Fibroblast of lung (primary cell): ENCODE measurements around the gene APOD. TPM values are rescaled to one million over a fixed set of nuclear protein-coding genes. Genes with fewer than 3 reads are reported as not detected.
"Not testable (repeated sequence)": the region's sequence is repeated elsewhere in the genome, so short reads cannot be mapped to it uniquely, and the experiment has no call there.

Source experiments
- DNase-seq, 2 donors: peaks; one replicate each; pipeline versions ENCODE4 v3.0.0 to v3.0.0-alpha.2; 2010; ENCODE audit warnings: low read depth in 2 of 2
- H2AFZ ChIP-seq: 2 replicates; pipeline ENCODE4 v1.5.1; 2012; ENCODE audit warnings: low read length, control low read depth, inconsistent platforms
- H3K27ac ChIP-seq: 2 replicates; pipeline ENCODE4 v1.5.1; 2011; ENCODE audit warnings: low read length, control low read depth; ENCODE audit not compliant: insufficient read depth
- H3K27me3 ChIP-seq: 2 replicates; pipeline ENCODE4 v1.5.1; 2011; ENCODE audit warnings: mild to moderate bottlenecking, low read length; ENCODE audit not compliant: control insufficient read depth, insufficient read depth
- H3K36me3 ChIP-seq: 2 replicates; pipeline ENCODE4 v1.5.1; 2011; ENCODE audit warnings: low read length; ENCODE audit not compliant: control insufficient read depth, insufficient read depth
- H3K4me1 ChIP-seq: 2 replicates; pipeline ENCODE4 v1.5.1; 2011; ENCODE audit warnings: low read length; ENCODE audit not compliant: control insufficient read depth, insufficient read depth; ENCODE audit errors: extremely low read depth
- H3K4me2 ChIP-seq: 2 replicates; pipeline ENCODE4 v1.5.1; 2011; ENCODE audit warnings: low read length, control low read depth; ENCODE audit not compliant: insufficient read depth; ENCODE audit errors: extremely low read depth
- H3K4me3 ChIP-seq, 4 experiments: fragments of 200-600 bp in 1 of 4; sonication (generic) in 1 of 4; replicated peaks in 1 of 4; 2 replicates each; pipeline ENCODE4 v1.5.1; 2011 to 2016; ENCODE audit warnings: low read length in 4 of 4, low read depth in 3 of 4, mild to moderate bottlenecking in 3 of 4, control low read depth in 2 of 4, inconsistent platforms in 1 of 4, mixed read lengths in 1 of 4; ENCODE audit not compliant: insufficient read depth in 1 of 4; ENCODE audit errors: control extremely low read depth in 1 of 4
- H3K79me2 ChIP-seq: 2 replicates; pipeline ENCODE4 v1.5.1; 2012; ENCODE audit warnings: mild to moderate bottlenecking, low read length, inconsistent platforms; ENCODE audit not compliant: control insufficient read depth, insufficient read depth
- H3K9ac ChIP-seq: 2 replicates; pipeline ENCODE4 v1.5.1; 2011; ENCODE audit warnings: mild to moderate bottlenecking, low read length, control low read depth; ENCODE audit not compliant: insufficient read depth
- H3K9me3 ChIP-seq: 2 replicates; pipeline ENCODE4 v1.5.1; 2012; ENCODE audit warnings: low read depth, low read length; ENCODE audit not compliant: control insufficient read depth, insufficient read depth
- H4K20me1 ChIP-seq: 2 replicates; pipeline ENCODE4 v1.5.1; 2011; ENCODE audit warnings: low read length; ENCODE audit not compliant: control insufficient read depth, insufficient read depth; ENCODE audit errors: extremely low read depth
- polyA plus RNA-seq, 2 donors: library from polyadenylated mRNA; depleted of rRNA in 1 of 2; stranded (reverse) in 1 of 2; unstranded in 1 of 2; fragments of >200 nt; gene quantifications; 2 replicates each; pipeline ENCODE4 v1.2.1, GENCODE V29; 2011 to 2012; ENCODE audit warnings: missing spikeins in 1 of 2
- total RNA-seq: library from RNA; depleted of rRNA; stranded (reverse); fragments of >200 nt; gene quantifications from 2 replicates; pipeline ENCODE4 v1.2.1, GENCODE V29; 2014

Gene APOD
- total and polyA plus RNA-seq, 2 donors (not counting 1 experiment from before 2014, with no cell fraction given), result 1.9 to 3.6 TPM

GRCh38 chr3:195623217-195623965 lies 39.7 kb upstream of the APOD start:
- H3K27ac ChIP-seq, H3K36me3 ChIP-seq, H3K79me2 ChIP-seq, H3K9me3 ChIP-seq, H3K27me3 ChIP-seq, H3K4me1 ChIP-seq, H3K9ac ChIP-seq, DNase-seq, H2AFZ ChIP-seq, H4K20me1 ChIP-seq, H3K4me3 ChIP-seq, H3K4me2 ChIP-seq: not testable (repeated sequence)

- not testable (repeated sequence) for H3K4me3 ChIP-seq, H3K4me2 ChIP-seq, H2AFZ ChIP-seq, H3K9me3 ChIP-seq, H3K79me2 ChIP-seq, H3K36me3 ChIP-seq, H4K20me1 ChIP-seq, H3K9ac ChIP-seq, H3K27me3 ChIP-seq, H3K27ac ChIP-seq, H3K4me1 ChIP-seq, DNase-seq
Measured at GRCh38 chr3:195622523-195623170, 38.9 kb upstream of the APOD start.

GRCh38 chr3:195622012-195622411 lies 38.3 kb upstream of the APOD start:
- not testable (repeated sequence) for H3K4me2 ChIP-seq, H3K27ac ChIP-seq, H3K9ac ChIP-seq, H3K79me2 ChIP-seq, H4K20me1 ChIP-seq, H2AFZ ChIP-seq, DNase-seq, H3K27me3 ChIP-seq, H3K4me1 ChIP-seq, H3K36me3 ChIP-seq, H3K4me3 ChIP-seq, H3K9me3 ChIP-seq

- H3K4me2 ChIP-seq, H2AFZ ChIP-seq, DNase-seq, H3K4me1 ChIP-seq, H3K27ac ChIP-seq, H3K79me2 ChIP-seq, H3K36me3 ChIP-seq, H3K27me3 ChIP-seq, H3K4me3 ChIP-seq, H3K9ac ChIP-seq, H3K9me3 ChIP-seq, H4K20me1 ChIP-seq: not testable (repeated sequence)
Measured at GRCh38 chr3:195621095-195621494, 37.4 kb upstream of the APOD start.

- not testable (repeated sequence) for H3K9ac ChIP-seq, H3K4me2 ChIP-seq, H3K27me3 ChIP-seq, H3K36me3 ChIP-seq, H3K9me3 ChIP-seq, H3K79me2 ChIP-seq, H3K4me1 ChIP-seq, H2AFZ ChIP-seq, DNase-seq, H4K20me1 ChIP-seq, H3K27ac ChIP-seq, H3K4me3 ChIP-seq
Measured at GRCh38 chr3:195620476-195620875, 36.7 kb upstream of the APOD start.

- H3K4me3 ChIP-seq, H3K9ac ChIP-seq, H3K27me3 ChIP-seq, H2AFZ ChIP-seq, H3K27ac ChIP-seq, H3K9me3 ChIP-seq, H3K4me1 ChIP-seq, H3K79me2 ChIP-seq, H4K20me1 ChIP-seq, H3K4me2 ChIP-seq, DNase-seq, H3K36me3 ChIP-seq: not testable (repeated sequence)
Measured at GRCh38 chr3:195619591-195620369, 36.0 kb upstream of the APOD start.
